ENCODE data around the gene NGEF.

GRCh38 chr2:233056961-233057605 lies 44.0 kb upstream of the NGEF start:
- no peak for TF ChIP-seq CTCF (IDR thresholded peaks at IDR 0.05)
- TF ChIP-seq POLR2A (IDR thresholded peaks at IDR 0.05), result no peak

Measured in adrenal gland (tissue), 5 donors.